B cell (primary cell): Measurements from ENCODE around the gene FBLN2.

ENCODE experiments used
- EZH2 ChIP-seq: IDR thresholded peaks from 2 replicates; pipeline ENCODE4 v1.6.1; 2012; ENCODE audit warnings: borderline replicate concordance, low read depth, mild to moderate bottlenecking, moderate library complexity, low read length; ENCODE audit not compliant: insufficient read depth, poor library complexity, severe bottlenecking
- TF ChIP-seq, protein P1 (sequence below): fragments of 200-600 bp; IDR thresholded peaks from one replicate; pipeline ENCODE4 v1.8.0; 2022; ENCODE audit warnings: antibody characterized with exemption, mild to moderate bottlenecking

DNA sequence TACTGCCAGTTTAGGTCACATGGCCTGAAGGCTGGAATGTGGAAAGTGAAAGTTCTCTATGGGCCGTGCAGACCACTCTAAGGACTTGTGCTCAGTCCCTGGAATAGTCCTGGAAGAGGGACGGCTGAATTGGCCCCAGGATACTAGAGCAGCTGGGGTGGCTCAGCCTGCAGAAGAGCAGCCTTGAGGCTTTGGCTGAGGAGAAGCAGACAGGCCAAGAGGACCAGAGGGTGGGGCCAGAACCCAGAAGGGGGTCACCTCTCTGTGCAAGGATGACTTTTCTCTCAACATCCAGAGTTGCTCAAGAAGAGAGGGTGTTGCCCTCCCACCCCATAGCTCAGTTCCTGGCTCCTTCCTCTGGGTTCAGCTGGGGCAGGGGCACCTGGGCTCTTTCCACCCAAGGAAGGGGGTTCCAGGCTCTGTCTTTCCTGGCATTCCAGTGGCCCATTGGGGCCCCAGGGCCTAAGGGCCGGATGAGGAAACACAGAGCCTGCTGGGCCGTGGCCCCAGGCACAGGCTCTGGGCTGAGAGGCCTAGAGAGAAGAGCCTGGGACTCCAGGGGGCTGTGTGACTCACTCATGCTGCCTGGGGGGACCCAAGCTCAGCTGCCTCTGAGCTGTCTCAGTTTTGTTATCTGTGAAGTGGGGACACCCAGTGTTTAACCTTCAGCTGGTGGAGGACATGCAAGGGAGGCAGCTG lies 8.5 kb upstream of the FBLN2 start:
- TF ChIP-seq, protein P1, sequence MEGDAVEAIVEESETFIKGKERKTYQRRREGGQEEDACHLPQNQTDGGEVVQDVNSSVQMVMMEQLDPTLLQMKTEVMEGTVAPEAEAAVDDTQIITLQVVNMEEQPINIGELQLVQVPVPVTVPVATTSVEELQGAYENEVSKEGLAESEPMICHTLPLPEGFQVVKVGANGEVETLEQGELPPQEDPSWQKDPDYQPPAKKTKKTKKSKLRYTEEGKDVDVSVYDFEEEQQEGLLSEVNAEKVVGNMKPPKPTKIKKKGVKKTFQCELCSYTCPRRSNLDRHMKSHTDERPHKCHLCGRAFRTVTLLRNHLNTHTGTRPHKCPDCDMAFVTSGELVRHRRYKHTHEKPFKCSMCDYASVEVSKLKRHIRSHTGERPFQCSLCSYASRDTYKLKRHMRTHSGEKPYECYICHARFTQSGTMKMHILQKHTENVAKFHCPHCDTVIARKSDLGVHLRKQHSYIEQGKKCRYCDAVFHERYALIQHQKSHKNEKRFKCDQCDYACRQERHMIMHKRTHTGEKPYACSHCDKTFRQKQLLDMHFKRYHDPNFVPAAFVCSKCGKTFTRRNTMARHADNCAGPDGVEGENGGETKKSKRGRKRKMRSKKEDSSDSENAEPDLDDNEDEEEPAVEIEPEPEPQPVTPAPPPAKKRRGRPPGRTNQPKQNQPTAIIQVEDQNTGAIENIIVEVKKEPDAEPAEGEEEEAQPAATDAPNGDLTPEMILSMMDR = no peak
- TF ChIP-seq EZH2 = no peak
